Right atrium auricular region (tissue), 2 donors: Measurements from ENCODE around the gene SYT7. TPM values are rescaled to one million over a fixed set of nuclear protein-coding genes. Genes with fewer than 3 reads are reported as not detected.
A peak's percentile ranks its signal among the peaks of the same experiment; 100 is the strongest.

Experiments used
- DNase-seq: peaks from one replicate; pipeline ENCODE4 v3.0.0-alpha.2; 2019; ENCODE audit warnings: low spot score
- H3K27ac ChIP-seq, 2 donors: fragments of 200-600 bp; sonication (generic); 1 replicate in 1 of 2; 2 replicates in 1 of 2; pipeline ENCODE4 v1.5.1; 2016 to 2019
- H3K27me3 ChIP-seq, 2 donors: fragments of 200-600 bp; sonication (generic); one replicate each; pipeline versions ENCODE4 v1.5.1 to v1.6.0; 2017 to 2019
- H3K36me3 ChIP-seq: fragments of 200-600 bp; sonication (generic); one replicate; pipeline ENCODE4 v1.5.1; 2016
- H3K4me1 ChIP-seq, 2 donors: fragments of 200-600 bp; sonication (generic); one replicate each; pipeline versions ENCODE4 v1.5.1 to v1.6.0; 2017 to 2019
- H3K4me3 ChIP-seq, 2 donors: fragments of 200-600 bp; sonication (generic); 1 replicate in 1 of 2; 2 replicates in 1 of 2; pipeline ENCODE4 v1.5.1; 2017 to 2019; ENCODE audit warnings: mild to moderate bottlenecking in 1 of 2, moderate library complexity in 1 of 2
- H3K9me3 ChIP-seq, 2 donors: fragments of 200-600 bp; sonication (generic); one replicate each; pipeline ENCODE4 v1.5.1; 2019
- CTCF ChIP-seq, 2 donors: fragments of 200-600 bp; sonication (generic); IDR thresholded peaks; one replicate each; pipeline ENCODE4 v1.5.1; 2019; ENCODE audit warnings: antibody characterized with exemption in 2 of 2
- total RNA-seq, 2 donors: library from RNA; depleted of rRNA; stranded (reverse); fragments of >200 nt; gene quantifications; one replicate each; pipeline ENCODE4 v1.1.0, GENCODE V29; 2016

Gene SYT7
- total RNA-seq, 2 donors from 2014 or later: 19.2 to 23.6 TPM

- TF ChIP-seq CTCF (IDR thresholded peaks at IDR 0.05): no peak
- DNase-seq: no peak
- Histone ChIP-seq H3K9me3 (no peaks in the 10 kb centered on the region), H3K27ac (peak overlapping the region; percentile 89 to 96), H3K27me3 (no peaks in the 10 kb centered on the region), H3K4me1 (peaks cover 0 to 72% of the 10 kb centered on the region in 2 donors), H3K36me3 (no peaks in the 10 kb centered on the region), H3K4me3 (no peak overlapping the region)
Measured at GRCh38 chr11:61553373-61554171, 27.3 kb downstream of the SYT7 start.

GRCh38 chr11:61552108-61552635, 28.7 kb downstream of the SYT7 start:
- H3K27me3 ChIP-seq: no peaks in the 10 kb centered on the region
- TF ChIP-seq CTCF (IDR thresholded peaks at IDR 0.05): no peak
- H3K27ac ChIP-seq: peak overlapping the region; percentile 89 to 96
- H3K4me1 ChIP-seq: peaks cover 0 to 76% of the 10 kb centered on the region in 2 donors
- H3K4me3 ChIP-seq: peak overlapping the region in 1 of 2 donors; percentile 19
- DNase-seq: no peak
- no peaks in the 10 kb centered on the region for H3K9me3 ChIP-seq
- H3K36me3 ChIP-seq: no peaks in the 10 kb centered on the region

- peak overlapping the region; percentile 89 to 96 for H3K27ac ChIP-seq
- peak overlapping the region in 1 of 2 donors; percentile 19 for H3K4me3 ChIP-seq
- H3K36me3 ChIP-seq: no peaks in the 10 kb centered on the region
- no peak for TF ChIP-seq CTCF (IDR thresholded peaks at IDR 0.05)
- no peaks in the 10 kb centered on the region for H3K9me3 ChIP-seq
- peak; percentile 73 for DNase-seq
- peaks cover 0 to 76% of the 10 kb centered on the region in 2 donors for H3K4me1 ChIP-seq
- no peaks in the 10 kb centered on the region for H3K27me3 ChIP-seq
Measured at GRCh38 chr11:61551634-61552033, 29.2 kb downstream of the SYT7 start.

GRCh38 chr11:61550665-61551227, 30.1 kb downstream of the SYT7 start:
- Histone ChIP-seq H3K27ac (peak overlapping the region; percentile 89 to 96), H3K9me3 (no peaks in the 10 kb centered on the region), H3K36me3 (peaks cover 4% of the 10 kb centered on the region), H3K4me3 (no peak overlapping the region), H3K27me3 (no peaks in the 10 kb centered on the region), H3K4me1 (peaks cover 0 to 73% of the 10 kb centered on the region in 2 donors)
- DNase-seq: no peak
- no peak for TF ChIP-seq CTCF (IDR thresholded peaks at IDR 0.05)

GRCh38 chr11:61549662-61550568, 31.0 kb downstream of the SYT7 start:
- Histone ChIP-seq H3K27ac (peak overlapping the region; percentile 89 to 96), H3K27me3 (no peaks in the 10 kb centered on the region), H3K36me3 (peaks cover 4% of the 10 kb centered on the region), H3K9me3 (no peaks in the 10 kb centered on the region), H3K4me3 (no peak overlapping the region), H3K4me1 (peaks cover 0 to 65% of the 10 kb centered on the region in 2 donors)
- DNase-seq: no peak
- no peak for TF ChIP-seq CTCF (IDR thresholded peaks at IDR 0.05)
